NT2/D1 (cell line): Measurements from ENCODE around the gene ARHGEF39.
A peak's percentile ranks its signal among the peaks of the same experiment; 100 is the strongest.

Source experiments
- DNase-seq: peaks from one replicate; pipeline ENCODE4 v3.0.0-alpha.2; 2011; ENCODE audit warnings: low read depth, low spot score
- H3K27me3 ChIP-seq: 2 replicates; pipeline ENCODE4 v1.6.0; 2011; ENCODE audit warnings: mild to moderate bottlenecking; ENCODE audit not compliant: insufficient read length, insufficient read depth
- H3K36me3 ChIP-seq: 2 replicates; pipeline ENCODE4 v1.6.1; 2011; ENCODE audit warnings: mild to moderate bottlenecking, low read length, mixed read lengths; ENCODE audit not compliant: insufficient read depth, insufficient read length
- H3K4me1 ChIP-seq: 2 replicates; pipeline ENCODE4 v1.5.1; 2011; ENCODE audit not compliant: insufficient read depth, insufficient read length
- H3K4me3 ChIP-seq: 2 replicates; pipeline ENCODE4 v1.5.1; 2011; ENCODE audit warnings: low read depth; ENCODE audit not compliant: insufficient read length
- H3K9ac ChIP-seq: 2 replicates; pipeline ENCODE4 v1.6.0; 2011; ENCODE audit warnings: low read depth; ENCODE audit not compliant: insufficient read length
- H3K9me3 ChIP-seq: 2 replicates; pipeline ENCODE4 v1.5.1; 2011; ENCODE audit warnings: mild to moderate bottlenecking, low read length; ENCODE audit not compliant: insufficient read depth
- SUZ12 ChIP-seq: IDR thresholded peaks from 2 replicates; pipeline ENCODE4 v1.6.1; 2011; ENCODE audit not compliant: insufficient read length, insufficient read depth; ENCODE audit errors: extremely low read depth
- YY1 ChIP-seq: IDR thresholded peaks from 2 replicates; pipeline ENCODE4 v1.6.1; 2011; ENCODE audit not compliant: insufficient read length, insufficient read depth
- ZNF274 ChIP-seq: IDR thresholded peaks from 2 replicates; pipeline ENCODE4 v1.6.1; 2011; ENCODE audit warnings: mild to moderate bottlenecking, low read depth, low read length

Gene ARHGEF39

GRCh38 chr9:35656348-35656747 lies 8.6 kb downstream of the ARHGEF39 start:
- H3K9ac ChIP-seq: no peak overlapping the region
- H3K9me3 ChIP-seq: no peaks in the 10 kb centered on the region
- no peak for DNase-seq
- no peak for TF ChIP-seq YY1
- TF ChIP-seq ZNF274: no peak
- TF ChIP-seq SUZ12: no peak
- no peak overlapping the region for H3K4me3 ChIP-seq
- peaks cover 4% of the 10 kb centered on the region for H3K4me1 ChIP-seq
- H3K36me3 ChIP-seq: peaks cover 15% of the 10 kb centered on the region
- H3K27me3 ChIP-seq: peaks cover 7% of the 10 kb centered on the region

- H3K36me3 ChIP-seq: no peaks in the 10 kb centered on the region
- peaks cover 22% of the 10 kb centered on the region for H3K4me1 ChIP-seq
- H3K27me3 ChIP-seq: peaks cover 7% of the 10 kb centered on the region
- no peak overlapping the region for H3K9ac ChIP-seq
- no peak for DNase-seq
- TF ChIP-seq ZNF274 (no peak), SUZ12 (no peak), YY1 (no peak)
- H3K9me3 ChIP-seq: no peaks in the 10 kb centered on the region
- H3K4me3 ChIP-seq: no peak overlapping the region
Measured at GRCh38 chr9:35653611-35654010, 11.4 kb downstream of the ARHGEF39 start.

GRCh38 chr9:35652829-35653209 lies 12.2 kb downstream of the ARHGEF39 start:
- Histone ChIP-seq H3K4me1 (peaks cover 22% of the 10 kb centered on the region), H3K9me3 (no peaks in the 10 kb centered on the region), H3K36me3 (no peaks in the 10 kb centered on the region), H3K27me3 (peaks cover 15% of the 10 kb centered on the region), H3K4me3 (no peak overlapping the region), H3K9ac (no peak overlapping the region)
- no peak for DNase-seq
- TF ChIP-seq YY1: no peak
- TF ChIP-seq SUZ12: no peak

GRCh38 chr9:35651956-35652828 lies 12.8 kb downstream of the ARHGEF39 start:
- H3K4me3 ChIP-seq: no peak overlapping the region
- no peak for DNase-seq
- H3K9me3 ChIP-seq: no peaks in the 10 kb centered on the region
- peaks cover 24% of the 10 kb centered on the region for H3K4me1 ChIP-seq
- no peak for TF ChIP-seq SUZ12
- TF ChIP-seq ZNF274: no peak
- TF ChIP-seq YY1: no peak
- peaks cover 22% of the 10 kb centered on the region for H3K27me3 ChIP-seq
- H3K9ac ChIP-seq: no peak overlapping the region
- no peaks in the 10 kb centered on the region for H3K36me3 ChIP-seq

GRCh38 chr9:35650341-35651158 lies 14.4 kb downstream of the ARHGEF39 start, which contains the start of gene SIT1:
SIT1 (minus strand) TSS chr9:35650931; CDS start chr9:35650853, 78 bp downstream.
- no peak for DNase-seq
- H3K4me3 ChIP-seq: no peak within 1 kb of the TSS
- no peaks in the 10 kb centered on the region for H3K36me3 ChIP-seq
- TF ChIP-seq YY1 (no peak), SUZ12 (no peak), ZNF274 (no peak)
- H3K4me1 ChIP-seq: peaks cover 24% of the 10 kb centered on the region
- H3K27me3 ChIP-seq: peaks cover 18% of the 10 kb centered on the region
- H3K9ac ChIP-seq: peak within 1 kb of the TSS; percentile 6
- no peaks in the 10 kb centered on the region for H3K9me3 ChIP-seq

- Histone ChIP-seq H3K4me3 (no peak overlapping the region), H3K9me3 (no peaks in the 10 kb centered on the region), H3K27me3 (peaks cover 18% of the 10 kb centered on the region), H3K36me3 (no peaks in the 10 kb centered on the region), H3K4me1 (peaks cover 24% of the 10 kb centered on the region), H3K9ac (peak overlapping the region; percentile 44)
- DNase-seq: no peak
- TF ChIP-seq YY1 (no peak), SUZ12 (no peak), ZNF274 (no peak)
Measured at GRCh38 chr9:35649431-35650340, 15.3 kb downstream of the ARHGEF39 start.
